BLaER1 (cell line): Measurements from ENCODE around the gene ARHGEF28.

Source experiments
- H3K27ac ChIP-seq: shearing (Covaris generic); formaldehyde crosslinking; 2 replicates; pipeline ENCODE4 v1.8.1; 2022
- H3K27me3 ChIP-seq: shearing (Covaris generic); formaldehyde crosslinking; 2 replicates; pipeline ENCODE4 v1.8.1; 2022
- H3K36me3 ChIP-seq: shearing (Covaris generic); formaldehyde crosslinking; 2 replicates; pipeline ENCODE4 v1.8.1; 2022
- H3K4me1 ChIP-seq: shearing (Covaris generic); formaldehyde crosslinking; 2 replicates; pipeline ENCODE4 v1.8.1; 2022
- H3K4me2 ChIP-seq: shearing (Covaris generic); formaldehyde crosslinking; 2 replicates; pipeline ENCODE4 v1.8.1; 2022
- H3K4me3 ChIP-seq: shearing (Covaris generic); formaldehyde crosslinking; 2 replicates; pipeline ENCODE4 v1.8.1; 2022
- H3K9ac ChIP-seq: shearing (Covaris generic); formaldehyde crosslinking; 2 replicates; pipeline ENCODE4 v1.8.1; 2022
- H3K9me3 ChIP-seq: shearing (Covaris generic); formaldehyde crosslinking; 2 replicates; pipeline ENCODE4 v1.8.1; 2022
- H4K20me1 ChIP-seq: shearing (Covaris generic); formaldehyde crosslinking; 2 replicates; pipeline ENCODE4 v1.8.1; 2022
- Cebpa-rat ChIP-seq: shearing (Covaris generic); IDR thresholded peaks from 2 replicates; pipeline ENCODE4 v1.8.1; 2022

ARHGEF28 gene

GRCh38 chr5:73945505-73945904 is 319.5 kb downstream of the ARHGEF28 start:
- no peak for TF ChIP-seq Cebpa-rat
- Histone ChIP-seq H3K27ac (no peak overlapping the region), H4K20me1 (no peaks in the 10 kb centered on the region), H3K9me3 (no peaks in the 10 kb centered on the region), H3K27me3 (no peaks in the 10 kb centered on the region), H3K4me1 (peaks cover 15% of the 10 kb centered on the region), H3K36me3 (no peaks in the 10 kb centered on the region), H3K4me2 (no peak overlapping the region), H3K9ac (no peak overlapping the region), H3K4me3 (no peak overlapping the region)

GRCh38 chr5:73946278-73946677 is 320.3 kb downstream of the ARHGEF28 start:
- Histone ChIP-seq H3K4me3 (no peak overlapping the region), H3K36me3 (no peaks in the 10 kb centered on the region), H3K4me2 (no peak overlapping the region), H3K27ac (no peak overlapping the region), H3K4me1 (peaks cover 15% of the 10 kb centered on the region), H3K27me3 (no peaks in the 10 kb centered on the region), H4K20me1 (no peaks in the 10 kb centered on the region), H3K9me3 (no peaks in the 10 kb centered on the region), H3K9ac (no peak overlapping the region)
- no peak for TF ChIP-seq Cebpa-rat

- Histone ChIP-seq H3K27ac (no peak overlapping the region), H3K4me2 (no peak overlapping the region), H3K4me1 (peaks cover 15% of the 10 kb centered on the region), H3K27me3 (no peaks in the 10 kb centered on the region), H3K36me3 (no peaks in the 10 kb centered on the region), H4K20me1 (no peaks in the 10 kb centered on the region), H3K4me3 (no peak overlapping the region), H3K9ac (no peak overlapping the region), H3K9me3 (no peaks in the 10 kb centered on the region; the same call in 1 of the 2 replicates)
- no peak for TF ChIP-seq Cebpa-rat
These were observed 321.1 kb downstream of the ARHGEF28 start for GRCh38 chr5:73946919-73947602.

- H3K27me3 ChIP-seq = no peaks in the 10 kb centered on the region
- no peak for TF ChIP-seq Cebpa-rat
- H3K9me3 ChIP-seq = no peaks in the 10 kb centered on the region; the same call in 1 of the 2 replicates
- no peaks in the 10 kb centered on the region for H4K20me1 ChIP-seq
- no peak overlapping the region for H3K27ac ChIP-seq
- no peak overlapping the region for H3K4me3 ChIP-seq
- H3K36me3 ChIP-seq = no peaks in the 10 kb centered on the region
- H3K4me2 ChIP-seq = 0 out of 2 replicates have a peak overlapping the region, but pooled peaks have one; percentile 16
- no peak overlapping the region for H3K9ac ChIP-seq
- peaks cover 15% of the 10 kb centered on the region for H3K4me1 ChIP-seq
These were observed 322.1 kb downstream of the ARHGEF28 start for GRCh38 chr5:73947906-73948640.

- H3K27ac ChIP-seq = no peak overlapping the region
- no peak for TF ChIP-seq Cebpa-rat
- peak overlapping the region; percentile 16; the same call in 1 of the 2 replicates for H3K4me2 ChIP-seq
These were observed 322.7 kb downstream of the ARHGEF28 start for GRCh38 chr5:73948720-73949119.

GRCh38 chr5:73950441-73950873 is 324.5 kb downstream of the ARHGEF28 start:
- no peak overlapping the region for H3K4me2 ChIP-seq
- H3K36me3 ChIP-seq = no peaks in the 10 kb centered on the region
- H3K4me3 ChIP-seq = no peak overlapping the region
- TF ChIP-seq Cebpa-rat = no peak
- no peak overlapping the region for H3K9ac ChIP-seq
- no peaks in the 10 kb centered on the region; the same call in 1 of the 2 replicates for H3K9me3 ChIP-seq
- H3K27ac ChIP-seq = no peak overlapping the region
- peaks cover 15% of the 10 kb centered on the region for H3K4me1 ChIP-seq
- no peaks in the 10 kb centered on the region for H3K27me3 ChIP-seq
- H4K20me1 ChIP-seq = no peaks in the 10 kb centered on the region

More at GRCh38 chr5:73948720-73949119, 322.7 kb downstream of the ARHGEF28 start:
- Histone ChIP-seq H3K36me3 (no peaks in the 10 kb centered on the region), H3K9me3 (no peaks in the 10 kb centered on the region; the same call in 1 of the 2 replicates), H3K9ac (no peak overlapping the region), H3K4me3 (no peak overlapping the region), H4K20me1 (no peaks in the 10 kb centered on the region), H3K27me3 (no peaks in the 10 kb centered on the region), H3K4me1 (peaks cover 15% of the 10 kb centered on the region)

DNA sequence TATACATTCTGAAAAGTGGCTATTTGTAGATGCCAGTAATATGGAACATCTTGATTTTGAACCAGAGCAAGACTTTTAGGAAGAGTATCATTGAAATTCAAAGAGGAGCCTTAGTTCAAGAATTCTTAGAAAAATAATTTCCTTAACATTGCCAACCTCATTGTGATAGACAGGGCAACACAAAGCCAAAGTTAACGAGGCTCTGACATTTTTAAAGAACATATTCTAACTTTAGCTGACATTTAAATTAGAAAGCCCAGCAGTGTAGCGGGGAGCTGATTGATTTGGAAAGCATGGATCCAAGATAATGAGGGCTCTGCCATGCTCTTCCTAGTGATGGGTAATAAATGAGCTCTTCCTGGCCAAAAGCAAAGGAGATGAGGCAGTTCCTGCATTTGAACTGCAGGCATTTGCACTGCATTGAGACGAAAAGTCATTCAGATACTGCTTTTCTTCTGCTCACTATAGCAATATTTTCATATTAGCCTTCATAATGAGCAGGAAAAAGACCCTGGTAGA is 325.0 kb downstream of the ARHGEF28 start:
- Histone ChIP-seq H3K4me1 (peaks cover 15% of the 10 kb centered on the region), H3K4me3 (no peak overlapping the region), H4K20me1 (no peaks in the 10 kb centered on the region), H3K9ac (no peak overlapping the region), H3K9me3 (no peaks in the 10 kb centered on the region; the same call in 1 of the 2 replicates), H3K27me3 (no peaks in the 10 kb centered on the region), H3K27ac (no peak overlapping the region), H3K4me2 (no peak overlapping the region), H3K36me3 (no peaks in the 10 kb centered on the region)
- TF ChIP-seq Cebpa-rat = no peak

DNA sequence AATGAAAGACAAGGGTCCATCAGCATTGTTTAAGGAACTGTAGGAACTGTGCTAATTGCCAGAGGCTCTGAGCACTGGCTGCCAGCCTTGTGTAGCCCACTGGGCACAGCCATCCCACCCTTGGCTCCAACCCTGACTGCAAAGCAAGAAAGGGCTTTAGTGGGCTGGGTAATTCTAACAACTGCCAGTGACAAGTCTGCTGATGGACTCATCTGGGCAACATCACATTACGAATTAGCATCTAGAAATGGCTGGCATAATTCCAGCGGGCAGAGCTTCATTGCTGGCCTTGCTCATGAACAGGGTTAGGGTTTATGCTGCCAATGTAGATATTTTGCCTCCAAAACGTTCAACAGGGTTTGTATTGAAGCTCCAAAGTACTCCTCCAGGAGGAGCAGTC is 326.9 kb downstream of the ARHGEF28 start:
- Histone ChIP-seq H3K27ac (no peak overlapping the region), H3K27me3 (no peaks in the 10 kb centered on the region), H3K4me3 (no peak overlapping the region), H3K9me3 (no peaks in the 10 kb centered on the region; the same call in 1 of the 2 replicates), H4K20me1 (no peaks in the 10 kb centered on the region), H3K4me1 (peaks cover 6% of the 10 kb centered on the region; the same call in 1 of the 2 replicates), H3K36me3 (no peaks in the 10 kb centered on the region), H3K4me2 (no peak overlapping the region), H3K9ac (no peak overlapping the region)
- TF ChIP-seq Cebpa-rat = no peak

DNA sequence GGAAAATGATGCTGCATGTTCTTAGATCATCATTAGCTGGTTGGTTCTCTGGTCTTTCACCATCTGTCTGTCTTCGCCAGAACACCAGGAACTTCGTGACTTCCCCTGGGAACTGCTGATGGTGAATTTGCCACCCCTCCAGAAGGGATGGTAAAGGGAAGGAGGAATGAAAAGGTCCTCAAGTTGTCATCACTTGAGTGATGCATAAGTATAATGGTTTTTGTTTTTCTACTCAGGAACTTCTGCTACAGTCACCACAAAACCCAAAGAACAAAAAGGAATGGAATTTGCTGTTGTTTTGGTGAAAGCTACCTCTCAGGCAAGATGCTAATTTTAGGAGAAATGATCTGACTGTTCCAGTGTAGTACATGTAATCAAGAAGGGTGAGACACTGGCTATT is 328.4 kb downstream of the ARHGEF28 start:
- no peak overlapping the region for H3K4me2 ChIP-seq
- H3K4me1 ChIP-seq = no peaks in the 10 kb centered on the region
- no peaks in the 10 kb centered on the region; the same call in 1 of the 2 replicates for H3K9me3 ChIP-seq
- H3K4me3 ChIP-seq = no peak overlapping the region
- H3K9ac ChIP-seq = no peak overlapping the region
- H4K20me1 ChIP-seq = no peaks in the 10 kb centered on the region
- H3K27ac ChIP-seq = no peak overlapping the region
- H3K36me3 ChIP-seq = no peaks in the 10 kb centered on the region
- H3K27me3 ChIP-seq = no peaks in the 10 kb centered on the region
- no peak for TF ChIP-seq Cebpa-rat
